WTC11 (cell line): ENCODE results near the gene ZCWPW1. TPM values are rescaled to one million over a fixed set of nuclear protein-coding genes. Genes with fewer than 3 reads are reported as not detected.

Source experiments
- ATAC-seq: fragments of 200-7000 bp; cut with Tn5 transposase; 2 replicates; pipeline ENCODE4 v1.10.0; 2021; ENCODE audit warnings: mild to moderate bottlenecking, moderate library complexity
- CTCF ChIA-PET: fragments of 300-600 bp; sonication (Branson Sonifier 250); formaldehyde crosslinking; loops from one replicate; lab custom pipeline; 2021; ENCODE audit warnings: antibody characterized with exemption; lab: Charles Lee
- POLR2A ChIA-PET: fragments of 350-600 bp; sonication (Branson Sonifier 250); formaldehyde crosslinking; loops from one replicate; lab custom pipeline; 2021; ENCODE audit warnings: antibody characterized with exemption; lab: Charles Lee
- DNase-seq: peaks from one replicate; pipeline ENCODE4 v3.0.0; 2021; ENCODE audit warnings: low spot score
- H3K27ac Mint-ChIP-seq: 2 replicates; pipeline ENCODE4 v1.8.0; 2021; ENCODE audit warnings: mixed read lengths
- H3K27me3 Mint-ChIP-seq: 2 replicates; pipeline ENCODE4 v1.8.0; 2021; ENCODE audit warnings: low read depth, mild to moderate bottlenecking, moderate library complexity, mixed read lengths
- H3K36me3 Mint-ChIP-seq: 2 replicates; pipeline ENCODE4 v1.8.0; 2021; ENCODE audit warnings: mixed read lengths
- H3K4me1 Mint-ChIP-seq: 2 replicates; pipeline ENCODE4 v1.8.0; 2022; ENCODE audit warnings: mixed read lengths
- H3K4me3 Mint-ChIP-seq: 2 replicates; pipeline ENCODE4 v1.8.0; 2021; ENCODE audit warnings: mild to moderate bottlenecking, moderate library complexity, mixed read lengths
- H3K9me3 Mint-ChIP-seq: 2 replicates; pipeline ENCODE4 v1.8.0; 2021; ENCODE audit warnings: mixed read lengths
- CBFB ChIP-seq: sonication (generic); formaldehyde crosslinking; IDR thresholded peaks from 2 replicates; pipeline ENCODE4 v1.8.1; 2022; ENCODE audit warnings: mild to moderate bottlenecking, low read depth, missing genetic modification reagents
- ELF4 ChIP-seq: sonication (generic); formaldehyde crosslinking; IDR thresholded peaks from 2 replicates; pipeline ENCODE4 v1.8.1; 2022; ENCODE audit warnings: low read depth, mild to moderate bottlenecking, moderate library complexity, missing genetic modification reagents
- GABPB1 ChIP-seq: sonication (generic); formaldehyde crosslinking; IDR thresholded peaks from 2 replicates; pipeline ENCODE4 v1.8.1; 2023; ENCODE audit warnings: mild to moderate bottlenecking, missing genetic modification reagents
- GTF2I ChIP-seq: fragments of 250-450 bp; sonication (Bioruptor Pico); conservative IDR thresholded peaks from 2 replicates; pipeline ENCODE4 v1.4.0; 2021; ENCODE audit warnings: mild to moderate bottlenecking
- NR3C1 ChIP-seq: sonication (generic); formaldehyde crosslinking; conservative IDR thresholded peaks from 2 replicates; pipeline ENCODE4 v1.8.1; 2023; ENCODE audit warnings: low read depth, mild to moderate bottlenecking, missing genetic modification reagents
- RELA ChIP-seq: sonication (generic); formaldehyde crosslinking; IDR thresholded peaks from 2 replicates; pipeline ENCODE4 v1.8.1; 2022; ENCODE audit warnings: missing genetic modification reagents, mild to moderate bottlenecking, borderline replicate concordance
- SMAD3 ChIP-seq: sonication (generic); formaldehyde crosslinking; IDR thresholded peaks from 2 replicates; pipeline ENCODE4 v1.8.0; 2022; ENCODE audit warnings: missing genetic modification reagents, mild to moderate bottlenecking, borderline replicate concordance
- TCF7 ChIP-seq: sonication (generic); formaldehyde crosslinking; IDR thresholded peaks from 2 replicates; pipeline ENCODE4 v1.8.0; 2022; ENCODE audit warnings: mild to moderate bottlenecking, low read depth, missing genetic modification reagents, moderate library complexity
- TP53 ChIP-seq: sonication (generic); formaldehyde crosslinking; IDR thresholded peaks from 2 replicates; pipeline ENCODE4 v1.8.1; 2023; ENCODE audit warnings: mild to moderate bottlenecking, missing genetic modification reagents
- ZNF317 ChIP-seq: sonication (generic); formaldehyde crosslinking; IDR thresholded peaks from 2 replicates; pipeline ENCODE4 v1.8.1; 2023; ENCODE audit warnings: low read depth, mild to moderate bottlenecking, moderate library complexity, missing genetic modification reagents, borderline replicate concordance
- total RNA-seq: library from RNA; stranded (reverse); gene quantifications from 3 replicates; pipeline ENCODE4 v1.2.3, GENCODE V29; 2021
- TF ChIP-seq, protein P1 (sequence below): sonication (generic); formaldehyde crosslinking; IDR thresholded peaks from 2 replicates; pipeline ENCODE4 v1.8.0; 2023; ENCODE audit warnings: mild to moderate bottlenecking, missing genetic modification reagents
- TF ChIP-seq, protein P2 (sequence below): sonication (generic); formaldehyde crosslinking; IDR thresholded peaks from 2 replicates; pipeline ENCODE4 v1.8.1; 2023; ENCODE audit warnings: mild to moderate bottlenecking, missing genetic modification reagents
- TF ChIP-seq, protein P3 (sequence below): fragments of 250-450 bp; sonication (Bioruptor Pico); IDR thresholded peaks from 2 replicates; pipeline ENCODE4 v1.9.0; 2021; ENCODE audit warnings: mild to moderate bottlenecking
- TF ChIP-seq, protein P4 (sequence below): sonication (generic); formaldehyde crosslinking; IDR thresholded peaks from 2 replicates; pipeline ENCODE4 v1.8.1; 2022; ENCODE audit warnings: mild to moderate bottlenecking, missing genetic modification reagents, moderate library complexity, borderline replicate concordance
- TF ChIP-seq, protein P5 (sequence below): sonication (generic); formaldehyde crosslinking; IDR thresholded peaks from 2 replicates; pipeline ENCODE4 v1.8.1; 2023; ENCODE audit warnings: mild to moderate bottlenecking, missing genetic modification reagents, moderate library complexity
- TF ChIP-seq, protein P6 (sequence below): sonication (generic); formaldehyde crosslinking; IDR thresholded peaks from 2 replicates; pipeline ENCODE4 v1.8.1; 2023; ENCODE audit warnings: mild to moderate bottlenecking, missing genetic modification reagents

Gene ZCWPW1
- total RNA-seq, 1 experiment from 2014 or later: 1.4 TPM

DNA sequence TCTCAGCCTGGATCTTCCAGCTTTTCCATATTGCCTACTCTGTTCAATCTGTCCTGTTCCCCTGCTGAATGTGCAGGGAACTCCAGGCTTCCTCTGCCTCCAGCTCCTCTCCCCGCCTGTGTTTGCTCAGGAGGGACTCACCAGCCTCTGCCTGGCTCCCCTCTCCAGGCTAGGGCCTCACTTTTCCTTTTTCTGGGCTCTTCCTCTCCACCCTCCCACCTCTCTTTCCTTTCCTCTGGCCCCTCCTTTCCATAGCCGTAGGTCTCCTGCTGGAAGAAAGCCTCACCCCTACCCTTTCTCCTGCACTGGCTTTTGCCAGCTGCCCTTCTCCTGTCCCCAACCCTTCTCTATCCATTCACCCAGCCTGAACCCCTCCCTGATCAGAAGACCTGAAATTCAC lies 30.3 kb downstream of the ZCWPW1 start:
- CTCF ChIA-PET: interaction anchor here (0.5 to 2.0 kb wide), 7 partner anchors 9 to 230 kb away, joined by 3 to 15 read pairs (median 5); partner anchors contain the start of gene GAL3ST4
- no peak; the same call in 1 of the 2 replicates for ATAC-seq
- no peak for TF ChIP-seq GABPB1 (CRISPR knock-in tag)
- TF ChIP-seq RELA (CRISPR knock-in tag): no peak
- no peak for TF ChIP-seq CBFB (CRISPR knock-in tag)
- TF ChIP-seq, protein P1, sequence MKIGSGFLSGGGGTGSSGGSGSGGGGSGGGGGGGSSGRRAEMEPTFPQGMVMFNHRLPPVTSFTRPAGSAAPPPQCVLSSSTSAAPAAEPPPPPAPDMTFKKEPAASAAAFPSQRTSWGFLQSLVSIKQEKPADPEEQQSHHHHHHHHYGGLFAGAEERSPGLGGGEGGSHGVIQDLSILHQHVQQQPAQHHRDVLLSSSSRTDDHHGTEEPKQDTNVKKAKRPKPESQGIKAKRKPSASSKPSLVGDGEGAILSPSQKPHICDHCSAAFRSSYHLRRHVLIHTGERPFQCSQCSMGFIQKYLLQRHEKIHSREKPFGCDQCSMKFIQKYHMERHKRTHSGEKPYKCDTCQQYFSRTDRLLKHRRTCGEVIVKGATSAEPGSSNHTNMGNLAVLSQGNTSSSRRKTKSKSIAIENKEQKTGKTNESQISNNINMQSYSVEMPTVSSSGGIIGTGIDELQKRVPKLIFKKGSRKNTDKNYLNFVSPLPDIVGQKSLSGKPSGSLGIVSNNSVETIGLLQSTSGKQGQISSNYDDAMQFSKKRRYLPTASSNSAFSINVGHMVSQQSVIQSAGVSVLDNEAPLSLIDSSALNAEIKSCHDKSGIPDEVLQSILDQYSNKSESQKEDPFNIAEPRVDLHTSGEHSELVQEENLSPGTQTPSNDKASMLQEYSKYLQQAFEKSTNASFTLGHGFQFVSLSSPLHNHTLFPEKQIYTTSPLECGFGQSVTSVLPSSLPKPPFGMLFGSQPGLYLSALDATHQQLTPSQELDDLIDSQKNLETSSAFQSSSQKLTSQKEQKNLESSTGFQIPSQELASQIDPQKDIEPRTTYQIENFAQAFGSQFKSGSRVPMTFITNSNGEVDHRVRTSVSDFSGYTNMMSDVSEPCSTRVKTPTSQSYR (CRISPR knock-in tag): no peak
- TF ChIP-seq, protein P2, sequence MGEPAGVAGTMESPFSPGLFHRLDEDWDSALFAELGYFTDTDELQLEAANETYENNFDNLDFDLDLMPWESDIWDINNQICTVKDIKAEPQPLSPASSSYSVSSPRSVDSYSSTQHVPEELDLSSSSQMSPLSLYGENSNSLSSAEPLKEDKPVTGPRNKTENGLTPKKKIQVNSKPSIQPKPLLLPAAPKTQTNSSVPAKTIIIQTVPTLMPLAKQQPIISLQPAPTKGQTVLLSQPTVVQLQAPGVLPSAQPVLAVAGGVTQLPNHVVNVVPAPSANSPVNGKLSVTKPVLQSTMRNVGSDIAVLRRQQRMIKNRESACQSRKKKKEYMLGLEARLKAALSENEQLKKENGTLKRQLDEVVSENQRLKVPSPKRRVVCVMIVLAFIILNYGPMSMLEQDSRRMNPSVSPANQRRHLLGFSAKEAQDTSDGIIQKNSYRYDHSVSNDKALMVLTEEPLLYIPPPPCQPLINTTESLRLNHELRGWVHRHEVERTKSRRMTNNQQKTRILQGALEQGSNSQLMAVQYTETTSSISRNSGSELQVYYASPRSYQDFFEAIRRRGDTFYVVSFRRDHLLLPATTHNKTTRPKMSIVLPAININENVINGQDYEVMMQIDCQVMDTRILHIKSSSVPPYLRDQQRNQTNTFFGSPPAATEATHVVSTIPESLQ (CRISPR knock-in tag): no peak
- TF ChIP-seq, protein P3, sequence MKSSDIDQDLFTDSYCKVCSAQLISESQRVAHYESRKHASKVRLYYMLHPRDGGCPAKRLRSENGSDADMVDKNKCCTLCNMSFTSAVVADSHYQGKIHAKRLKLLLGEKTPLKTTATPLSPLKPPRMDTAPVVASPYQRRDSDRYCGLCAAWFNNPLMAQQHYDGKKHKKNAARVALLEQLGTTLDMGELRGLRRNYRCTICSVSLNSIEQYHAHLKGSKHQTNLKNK (CRISPR knock-in tag): no peak
- TF ChIP-seq SMAD3 (CRISPR knock-in tag): no peak
- TF ChIP-seq, protein P4, sequence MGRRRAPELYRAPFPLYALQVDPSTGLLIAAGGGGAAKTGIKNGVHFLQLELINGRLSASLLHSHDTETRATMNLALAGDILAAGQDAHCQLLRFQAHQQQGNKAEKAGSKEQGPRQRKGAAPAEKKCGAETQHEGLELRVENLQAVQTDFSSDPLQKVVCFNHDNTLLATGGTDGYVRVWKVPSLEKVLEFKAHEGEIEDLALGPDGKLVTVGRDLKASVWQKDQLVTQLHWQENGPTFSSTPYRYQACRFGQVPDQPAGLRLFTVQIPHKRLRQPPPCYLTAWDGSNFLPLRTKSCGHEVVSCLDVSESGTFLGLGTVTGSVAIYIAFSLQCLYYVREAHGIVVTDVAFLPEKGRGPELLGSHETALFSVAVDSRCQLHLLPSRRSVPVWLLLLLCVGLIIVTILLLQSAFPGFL (CRISPR knock-in tag): no peak
- POLR2A ChIA-PET: interaction anchor here (1.3 kb wide), 1 partner anchor 18 kb away, joined by 6 read pairs; no protein-coding TSS in a partner anchor
- no peaks in the 10 kb centered on the region for H3K36me3 Mint-ChIP-seq
- DNase-seq: no peak
- H3K4me1 Mint-ChIP-seq: peaks cover 13% of the 10 kb centered on the region
- H3K4me3 Mint-ChIP-seq: no peak overlapping the region
- no peak overlapping the region for H3K27ac Mint-ChIP-seq
- peaks cover 24% of the 10 kb centered on the region for H3K27me3 Mint-ChIP-seq
- no peaks in the 10 kb centered on the region for H3K9me3 Mint-ChIP-seq

DNA sequence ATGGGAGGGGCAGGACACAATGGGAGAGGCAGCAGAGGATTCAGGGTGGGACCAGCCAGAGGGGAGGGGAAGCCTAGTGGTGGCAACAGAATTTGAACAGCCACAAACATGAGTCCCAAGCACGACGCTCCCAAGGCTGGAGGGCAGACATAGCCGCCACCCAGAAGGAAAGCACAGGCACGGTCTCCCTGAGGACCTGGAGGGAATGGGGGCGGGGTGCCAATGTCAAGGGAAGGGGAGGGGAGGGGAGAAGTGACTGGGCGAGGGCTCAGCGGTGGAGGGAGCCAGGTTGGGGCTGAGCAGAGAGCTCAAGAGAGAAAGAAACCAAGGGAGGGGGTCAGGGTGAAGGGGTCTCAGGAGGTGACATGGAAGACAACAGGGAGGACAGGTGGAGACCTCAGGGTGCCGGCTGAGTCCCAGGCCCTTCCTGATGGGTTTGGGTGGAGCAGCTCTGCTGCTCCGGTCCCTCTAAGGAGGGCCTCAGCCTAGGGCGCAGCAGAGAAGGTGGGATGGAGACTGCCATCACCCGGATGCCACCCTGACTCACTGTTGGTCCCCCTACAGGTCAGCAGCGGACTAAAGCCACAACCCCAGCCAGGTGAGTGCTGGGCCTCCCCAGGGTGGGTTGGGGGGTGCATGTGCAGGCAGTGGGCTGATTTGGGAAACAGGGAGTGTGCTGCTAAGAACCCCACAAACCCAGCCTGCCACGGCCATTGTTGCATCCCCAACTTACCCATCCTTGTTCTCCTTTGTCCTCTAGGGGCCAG lies 31.0 kb downstream of the ZCWPW1 start:
- Mint-ChIP-seq H3K27me3 (peaks cover 24% of the 10 kb centered on the region), H3K9me3 (no peaks in the 10 kb centered on the region), H3K27ac (no peak overlapping the region), H3K4me3 (no peak overlapping the region), H3K4me1 (peaks cover 13% of the 10 kb centered on the region), H3K36me3 (no peaks in the 10 kb centered on the region)
- ChIA-PET POLR2A (no interaction called here), CTCF (interaction anchor here (0.5 to 2.0 kb wide), 8 partner anchors 8 to 229 kb away, joined by 3 to 15 read pairs (median 4); partner anchors contain the start of gene GAL3ST4)
- DNase-seq: peak; percentile 18
- TF ChIP-seq, protein P4 (CRISPR knock-in tag): no peak
- TF ChIP-seq ELF4: no peak
- ATAC-seq: peak; percentile 71

DNA sequence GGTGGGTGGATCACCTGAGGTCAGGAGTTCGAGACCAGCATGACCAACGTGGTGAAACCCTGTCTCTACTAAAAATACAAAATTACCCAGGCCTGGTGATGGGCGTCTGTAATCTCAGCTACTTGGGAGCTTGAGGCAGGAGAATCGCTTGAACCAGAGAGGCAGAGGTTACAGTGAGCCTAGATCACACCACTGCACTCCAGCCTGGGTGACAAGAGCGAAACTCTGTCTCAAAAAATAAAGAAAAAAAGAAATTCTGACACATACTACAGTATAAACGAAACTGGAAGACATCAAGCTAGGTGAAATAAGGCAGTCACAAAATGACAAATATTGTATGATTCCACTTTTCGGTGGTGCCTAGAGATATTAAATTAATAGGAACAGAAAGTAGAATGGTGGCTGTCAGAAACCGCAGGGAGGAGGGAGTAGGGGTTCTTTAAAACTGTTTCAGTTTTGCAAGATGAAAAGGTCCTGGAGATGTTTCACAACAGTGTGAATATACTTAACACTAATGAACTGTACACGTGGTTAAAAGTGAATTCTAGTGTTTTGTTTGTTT lies 32.0 kb downstream of the ZCWPW1 start:
- no peak for DNase-seq
- no peak for ATAC-seq
- POLR2A ChIA-PET: no interaction called here
- no peak overlapping the region for H3K27ac Mint-ChIP-seq
- no peak overlapping the region for H3K4me3 Mint-ChIP-seq
- no peaks in the 10 kb centered on the region for H3K9me3 Mint-ChIP-seq
- no peaks in the 10 kb centered on the region for H3K36me3 Mint-ChIP-seq
- CTCF ChIA-PET: interaction anchor here (1.5 to 1.6 kb wide), 2 partner anchors 11 to 15 kb away, joined by 6 to 7 read pairs; no protein-coding TSS in a partner anchor
- H3K27me3 Mint-ChIP-seq: peaks cover 15% of the 10 kb centered on the region
- peaks cover 13% of the 10 kb centered on the region for H3K4me1 Mint-ChIP-seq
- TF ChIP-seq, protein P5, sequence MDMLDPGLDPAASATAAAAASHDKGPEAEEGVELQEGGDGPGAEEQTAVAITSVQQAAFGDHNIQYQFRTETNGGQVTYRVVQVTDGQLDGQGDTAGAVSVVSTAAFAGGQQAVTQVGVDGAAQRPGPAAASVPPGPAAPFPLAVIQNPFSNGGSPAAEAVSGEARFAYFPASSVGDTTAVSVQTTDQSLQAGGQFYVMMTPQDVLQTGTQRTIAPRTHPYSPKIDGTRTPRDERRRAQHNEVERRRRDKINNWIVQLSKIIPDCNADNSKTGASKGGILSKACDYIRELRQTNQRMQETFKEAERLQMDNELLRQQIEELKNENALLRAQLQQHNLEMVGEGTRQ (CRISPR knock-in tag): no peak
- TF ChIP-seq TP53 (CRISPR knock-in tag) (no peak), RELA (CRISPR knock-in tag) (no peak), GTF2I (no peak), TCF7 (no peak), ZNF317 (CRISPR knock-in tag) (no peak), NR3C1 (no peak)
- TF ChIP-seq, protein P6, sequence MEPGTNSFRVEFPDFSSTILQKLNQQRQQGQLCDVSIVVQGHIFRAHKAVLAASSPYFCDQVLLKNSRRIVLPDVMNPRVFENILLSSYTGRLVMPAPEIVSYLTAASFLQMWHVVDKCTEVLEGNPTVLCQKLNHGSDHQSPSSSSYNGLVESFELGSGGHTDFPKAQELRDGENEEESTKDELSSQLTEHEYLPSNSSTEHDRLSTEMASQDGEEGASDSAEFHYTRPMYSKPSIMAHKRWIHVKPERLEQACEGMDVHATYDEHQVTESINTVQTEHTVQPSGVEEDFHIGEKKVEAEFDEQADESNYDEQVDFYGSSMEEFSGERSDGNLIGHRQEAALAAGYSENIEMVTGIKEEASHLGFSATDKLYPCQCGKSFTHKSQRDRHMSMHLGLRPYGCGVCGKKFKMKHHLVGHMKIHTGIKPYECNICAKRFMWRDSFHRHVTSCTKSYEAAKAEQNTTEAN: no peak
- TF ChIP-seq, protein P2 (CRISPR knock-in tag): no peak
